Duodenal mucosa (tissue), 2 donors: ENCODE measurements around the gene RPA1.
"Not testable (repeated sequence)": the region's sequence is repeated elsewhere in the genome, so short reads cannot be mapped to it uniquely, and the experiment has no call there.

Experiments
- H3K27ac ChIP-seq: one replicate; pipeline ENCODE4 v1.7.0; 2013; ENCODE audit warnings: low read depth, low read length
- H3K27me3 ChIP-seq, 2 donors: one replicate each; pipeline ENCODE4 v1.7.0; 2013; ENCODE audit warnings: low read length in 2 of 2, control low read depth in 1 of 2; ENCODE audit not compliant: insufficient read depth in 2 of 2, control insufficient read depth in 1 of 2
- H3K36me3 ChIP-seq, 2 donors: one replicate each; pipeline ENCODE4 v1.7.0; 2013; ENCODE audit warnings: low read length in 2 of 2, control low read depth in 1 of 2; ENCODE audit not compliant: insufficient read depth in 2 of 2, control insufficient read depth in 1 of 2
- H3K4me1 ChIP-seq, 2 donors: one replicate each; pipeline ENCODE4 v1.7.0; 2013; ENCODE audit warnings: low read length in 2 of 2, control low read depth in 1 of 2; ENCODE audit not compliant: insufficient read depth in 2 of 2, control insufficient read depth in 1 of 2
- H3K4me3 ChIP-seq, 2 donors: one replicate each; pipeline ENCODE4 v1.7.0; 2013; ENCODE audit warnings: low read length in 2 of 2, low read depth in 1 of 2
- H3K9ac ChIP-seq, 2 donors: one replicate each; pipeline ENCODE4 v1.7.0; 2013; ENCODE audit warnings: low read length in 2 of 2, low read depth in 1 of 2
- H3K9me3 ChIP-seq, 2 donors: one replicate each; pipeline ENCODE4 v1.7.0; 2013; ENCODE audit warnings: low read length in 2 of 2, control low read depth in 1 of 2; ENCODE audit not compliant: control insufficient read depth in 1 of 2

RPA1 gene

GRCh38 chr17:1793447-1793806, 36.4 kb upstream of the RPA1 start:
- Histone ChIP-seq H3K4me3 (no peak overlapping the region), H3K27ac (no peak overlapping the region), H3K9ac (peak overlapping the region in 1 of 2 donors; percentile 11), H3K9me3 (no peaks in the 10 kb centered on the region), H3K36me3 (no peaks in the 10 kb centered on the region), H3K4me1 (peaks cover 14 to 23% of the 10 kb centered on the region in 2 donors), H3K27me3 (no peaks in the 10 kb centered on the region)

GRCh38 chr17:1796800-1797199, 33.0 kb upstream of the RPA1 start:
- Histone ChIP-seq H3K4me1 (peaks cover 14 to 17% of the 10 kb centered on the region in 2 donors), H3K9me3 (no peaks in the 10 kb centered on the region), H3K36me3 (peaks cover 13% of the 10 kb centered on the region in 2 donors), H3K9ac (no peak overlapping the region), H3K4me3 (no peak overlapping the region), H3K27ac (no peak overlapping the region), H3K27me3 (no peaks in the 10 kb centered on the region)

GRCh38 chr17:1797323-1797722, 32.5 kb upstream of the RPA1 start:
- Histone ChIP-seq H3K27ac (no peak overlapping the region), H3K36me3 (peaks cover 13% of the 10 kb centered on the region in 2 donors), H3K4me1 (peaks cover 13 to 17% of the 10 kb centered on the region in 2 donors), H3K9ac (no peak overlapping the region), H3K4me3 (no peak overlapping the region), H3K9me3 (no peaks in the 10 kb centered on the region), H3K27me3 (no peaks in the 10 kb centered on the region)

- H3K9me3 ChIP-seq, H3K27me3 ChIP-seq, H3K4me3 ChIP-seq, H3K9ac ChIP-seq, H3K27ac ChIP-seq: not testable (repeated sequence)
- H3K36me3 ChIP-seq, result peaks cover 13% of the 10 kb centered on the region in 2 donors
- peaks cover 8 to 12% of the 10 kb centered on the region in 2 donors for H3K4me1 ChIP-seq
Measured at GRCh38 chr17:1797846-1798245, 32.0 kb upstream of the RPA1 start.

- H3K4me3 ChIP-seq, result no peak overlapping the region
- no peaks in the 10 kb centered on the region for H3K9me3 ChIP-seq
- H3K27ac ChIP-seq, result no peak overlapping the region
- peaks cover 3 to 8% of the 10 kb centered on the region in 2 donors for H3K4me1 ChIP-seq
- no peaks in the 10 kb centered on the region for H3K27me3 ChIP-seq
- H3K9ac ChIP-seq, result no peak overlapping the region
- peaks cover 19% of the 10 kb centered on the region in 2 donors for H3K36me3 ChIP-seq
Measured at GRCh38 chr17:1800240-1800639, 29.6 kb upstream of the RPA1 start.

GRCh38 chr17:1800712-1801111, 29.1 kb upstream of the RPA1 start:
- Histone ChIP-seq H3K9me3 (no peaks in the 10 kb centered on the region), H3K36me3 (peaks cover 19% of the 10 kb centered on the region in 2 donors), H3K4me3 (no peak overlapping the region), H3K9ac (no peak overlapping the region), H3K27ac (no peak overlapping the region), H3K27me3 (no peaks in the 10 kb centered on the region), H3K4me1 (peaks cover 3 to 8% of the 10 kb centered on the region in 2 donors)

GRCh38 chr17:1802429-1802828, 27.4 kb upstream of the RPA1 start:
- Histone ChIP-seq H3K27ac (no peak overlapping the region), H3K36me3 (peaks cover 19% of the 10 kb centered on the region in 2 donors), H3K4me1 (peaks cover 2 to 6% of the 10 kb centered on the region in 2 donors)

GRCh38 chr17:1803280-1803679, 26.5 kb upstream of the RPA1 start:
- H3K27ac ChIP-seq, result no peak overlapping the region
- no peak overlapping the region for H3K9ac ChIP-seq
- no peaks in the 10 kb centered on the region for H3K27me3 ChIP-seq
- no peaks in the 10 kb centered on the region for H3K9me3 ChIP-seq
- H3K4me3 ChIP-seq, result no peak overlapping the region
- H3K4me1 ChIP-seq, result peaks cover 10% of the 10 kb centered on the region in 2 donors
- peaks cover 19% of the 10 kb centered on the region in 2 donors for H3K36me3 ChIP-seq

More at GRCh38 chr17:1802429-1802828, 27.4 kb upstream of the RPA1 start:
- Histone ChIP-seq H3K9ac (no peak overlapping the region), H3K27me3 (no peaks in the 10 kb centered on the region), H3K4me3 (no peak overlapping the region), H3K9me3 (no peaks in the 10 kb centered on the region)

- H3K4me3 ChIP-seq, result peak overlapping the region; percentile 17 to 29
- no peaks in the 10 kb centered on the region for H3K9me3 ChIP-seq
- peaks cover 6 to 17% of the 10 kb centered on the region in 2 donors for H3K36me3 ChIP-seq
- H3K4me1 ChIP-seq, result peaks cover 24% of the 10 kb centered on the region in 2 donors
- H3K27ac ChIP-seq, result no peak overlapping the region
- no peak overlapping the region for H3K9ac ChIP-seq
- H3K27me3 ChIP-seq, result no peaks in the 10 kb centered on the region
Measured at GRCh38 chr17:1807890-1808289, 21.9 kb upstream of the RPA1 start.

- Histone ChIP-seq H3K27ac (peak overlapping the region; percentile 50), H3K9me3 (no peaks in the 10 kb centered on the region), H3K27me3 (no peaks in the 10 kb centered on the region), H3K4me1 (peaks cover 24% of the 10 kb centered on the region in 2 donors), H3K4me3 (peak overlapping the region in 1 of 2 donors; percentile 15), H3K36me3 (peaks cover 6 to 20% of the 10 kb centered on the region in 2 donors), H3K9ac (peak overlapping the region in 1 of 2 donors; percentile 51)
Measured at GRCh38 chr17:1808644-1809043, 21.2 kb upstream of the RPA1 start.

- not testable (repeated sequence) for H3K9me3 ChIP-seq, H3K27ac ChIP-seq, H3K9ac ChIP-seq, H3K27me3 ChIP-seq, H3K4me3 ChIP-seq
- Histone ChIP-seq H3K36me3 (peaks cover 0 to 13% of the 10 kb centered on the region in 2 donors), H3K4me1 (peaks cover 24% of the 10 kb centered on the region in 2 donors)
Measured at GRCh38 chr17:1809815-1810214, 20.0 kb upstream of the RPA1 start.
